Transverse colon (tissue), 4 donors: ENCODE data around the gene SPRY2.

Source experiments
- POLR2A ChIP-seq: fragments of 450-650 bp; IDR thresholded peaks from one replicate; pipeline ENCODE4 v1.6.1; 2016; ENCODE audit warnings: antibody characterized with exemption, mild to moderate bottlenecking, moderate library complexity
- POLR2AphosphoS5 ChIP-seq, 3 donors: sonication (generic); formaldehyde crosslinking; IDR thresholded peaks; one replicate each; pipeline ENCODE4 v1.6.1; 2016; ENCODE audit warnings: antibody characterized with exemption in 3 of 3
- TF ChIP-seq, protein P1 (sequence below), 5 experiments: fragments of 200-600 bp in 3 of 5; fragments of 450-650 bp in 2 of 5; sonication (generic) in 3 of 5; IDR thresholded peaks; 1 replicate in 2 of 5; 2 replicates in 3 of 5; pipeline ENCODE4 v1.5.1; 2016 to 2017; ENCODE audit warnings: antibody characterized with exemption in 5 of 5, inconsistent platforms in 3 of 5, mild to moderate bottlenecking in 2 of 5, moderate library complexity in 1 of 5

DNA sequence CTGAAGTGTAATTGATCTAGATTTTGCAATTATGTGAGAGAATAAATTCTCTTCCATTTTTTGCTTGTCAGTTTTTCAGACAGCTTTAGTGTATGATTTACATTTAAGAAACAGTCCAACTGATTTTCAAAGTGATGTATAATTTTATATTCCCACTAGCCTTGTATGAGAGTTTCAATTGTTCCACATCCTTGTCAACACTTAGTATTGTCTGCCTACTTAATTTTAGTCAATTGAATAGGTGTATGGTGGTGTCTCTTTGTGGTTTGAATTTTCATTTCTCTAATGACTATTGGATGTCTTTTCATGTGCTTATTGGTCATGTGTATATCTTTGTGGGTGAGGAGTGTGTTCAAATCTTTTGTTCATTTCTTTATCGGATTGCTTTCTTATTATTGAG is 49.4 kb upstream of the SPRY2 start:
- TF ChIP-seq, protein P1, sequence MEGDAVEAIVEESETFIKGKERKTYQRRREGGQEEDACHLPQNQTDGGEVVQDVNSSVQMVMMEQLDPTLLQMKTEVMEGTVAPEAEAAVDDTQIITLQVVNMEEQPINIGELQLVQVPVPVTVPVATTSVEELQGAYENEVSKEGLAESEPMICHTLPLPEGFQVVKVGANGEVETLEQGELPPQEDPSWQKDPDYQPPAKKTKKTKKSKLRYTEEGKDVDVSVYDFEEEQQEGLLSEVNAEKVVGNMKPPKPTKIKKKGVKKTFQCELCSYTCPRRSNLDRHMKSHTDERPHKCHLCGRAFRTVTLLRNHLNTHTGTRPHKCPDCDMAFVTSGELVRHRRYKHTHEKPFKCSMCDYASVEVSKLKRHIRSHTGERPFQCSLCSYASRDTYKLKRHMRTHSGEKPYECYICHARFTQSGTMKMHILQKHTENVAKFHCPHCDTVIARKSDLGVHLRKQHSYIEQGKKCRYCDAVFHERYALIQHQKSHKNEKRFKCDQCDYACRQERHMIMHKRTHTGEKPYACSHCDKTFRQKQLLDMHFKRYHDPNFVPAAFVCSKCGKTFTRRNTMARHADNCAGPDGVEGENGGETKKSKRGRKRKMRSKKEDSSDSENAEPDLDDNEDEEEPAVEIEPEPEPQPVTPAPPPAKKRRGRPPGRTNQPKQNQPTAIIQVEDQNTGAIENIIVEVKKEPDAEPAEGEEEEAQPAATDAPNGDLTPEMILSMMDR (IDR thresholded peaks at IDR 0.05), result no peak
- TF ChIP-seq POLR2A (no peak), POLR2AphosphoS5 (IDR thresholded peaks at IDR 0.05) (no peak)
